KG1 (cell line): ENCODE results near the gene ARHGAP27.
A peak's percentile ranks its signal among the peaks of the same experiment; 100 is the strongest.

Experiments used
- DNase-seq: peaks from one replicate; lab custom pipeline; 2025; lab: John Stamatoyannopoulos, UW

The ARHGAP27 gene

GRCh38 chr17:45430006-45430737 is 2.5 kb downstream of the ARHGAP27 start:
- DNase-seq: no peak

- DNase-seq: no peak
Measured at GRCh38 chr17:45429339-45430005, 3.2 kb downstream of the ARHGAP27 start.

GRCh38 chr17:45428931-45429338 is 3.7 kb downstream of the ARHGAP27 start:
- no peak for DNase-seq

GRCh38 chr17:45428050-45428617 is 4.5 kb downstream of the ARHGAP27 start:
- DNase-seq: peak; percentile 54

GRCh38 chr17:45427181-45427835 is 5.4 kb downstream of the ARHGAP27 start:
- no peak for DNase-seq

GRCh38 chr17:45426561-45426960 is 6.1 kb downstream of the ARHGAP27 start:
- DNase-seq: no peak

- no peak for DNase-seq
Measured at GRCh38 chr17:45425984-45426413, 6.7 kb downstream of the ARHGAP27 start.

- DNase-seq: no peak
Measured at GRCh38 chr17:45425125-45425983, 7.3 kb downstream of the ARHGAP27 start.

GRCh38 chr17:45424769-45425124 is 7.9 kb downstream of the ARHGAP27 start:
- DNase-seq: no peak

GRCh38 chr17:45423975-45424335 is 8.7 kb downstream of the ARHGAP27 start:
- DNase-seq: no peak

GRCh38 chr17:45423304-45423974 is 9.2 kb downstream of the ARHGAP27 start:
- DNase-seq: no peak

GRCh38 chr17:45414990-45415881 is 17.4 kb downstream of the ARHGAP27 start:
- DNase-seq: no peak

GRCh38 chr17:45413498-45413923 is 19.2 kb downstream of the ARHGAP27 start:
- DNase-seq: no peak

GRCh38 chr17:45411348-45412105 is 21.1 kb downstream of the ARHGAP27 start:
- DNase-seq: no peak

GRCh38 chr17:45410144-45411091 is 22.3 kb downstream of the ARHGAP27 start:
- DNase-seq: peak; percentile 30

- DNase-seq: no peak
Measured at GRCh38 chr17:45409659-45410076, 23.0 kb downstream of the ARHGAP27 start.

GRCh38 chr17:45408611-45409421 is 23.9 kb downstream of the ARHGAP27 start:
- no peak for DNase-seq
